ENCODE measurements around the gene GALNTL6. TPM values are rescaled to one million over a fixed set of nuclear protein-coding genes. Genes with fewer than 3 reads are reported as not detected.

Gene GALNTL6
- total and polyA plus RNA-seq, 2 donors (not counting 1 experiment from before 2014, with no cell fraction given), result not detected

DNA sequence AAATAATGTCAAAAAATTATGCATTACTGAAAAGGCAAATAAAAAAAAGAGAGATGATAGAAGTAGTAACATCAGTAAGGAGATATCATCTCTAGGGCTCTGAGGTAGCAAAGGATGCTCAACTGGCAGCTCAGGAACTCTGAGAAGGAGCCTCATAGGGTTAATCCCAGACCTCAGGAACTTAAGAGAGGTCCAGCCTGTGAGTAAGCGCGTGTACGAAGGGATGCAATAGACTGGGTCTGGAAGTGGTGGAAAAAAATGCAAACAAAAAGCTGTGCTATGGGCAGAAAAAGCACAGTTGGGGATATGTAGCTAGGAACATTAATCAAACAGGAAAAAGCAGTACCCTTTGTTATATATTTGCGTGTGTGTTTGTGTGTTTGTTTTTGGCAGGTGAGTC is 282.0 kb downstream of the GALNTL6 start:
- no peak overlapping the region for H3K4me3 ChIP-seq (replicated peaks in 1 of 4; ENCODE audit: control extremely low read depth in 1 of 4, insufficient read depth in 1 of 4, low read depth in 3 of 4, low read length in 4 of 4)
- no peak overlapping the region for H3K27ac ChIP-seq (ENCODE audit: insufficient read depth, low read length)
- H3K9me3 ChIP-seq (ENCODE audit: control insufficient read depth, insufficient read depth, low read depth, low read length), result no peaks in the 10 kb centered on the region
- no peaks in the 10 kb centered on the region for H3K4me1 ChIP-seq (ENCODE audit: control insufficient read depth, extremely low read depth, insufficient read depth, low read length)
- H3K79me2 ChIP-seq (ENCODE audit: control insufficient read depth, insufficient read depth, low read length), result no peaks in the 10 kb centered on the region
- no peak overlapping the region for H2AFZ ChIP-seq (ENCODE audit: low read length)
- H4K20me1 ChIP-seq (ENCODE audit: control insufficient read depth, extremely low read depth, insufficient read depth, low read length), result no peaks in the 10 kb centered on the region
- no peak overlapping the region for H3K4me2 ChIP-seq (ENCODE audit: extremely low read depth, insufficient read depth, low read length)
- DNase-seq (ENCODE audit: low read depth in 2 of 2), result peak in 1 of 2 donors; percentile 3
- TF ChIP-seq, protein P1, sequence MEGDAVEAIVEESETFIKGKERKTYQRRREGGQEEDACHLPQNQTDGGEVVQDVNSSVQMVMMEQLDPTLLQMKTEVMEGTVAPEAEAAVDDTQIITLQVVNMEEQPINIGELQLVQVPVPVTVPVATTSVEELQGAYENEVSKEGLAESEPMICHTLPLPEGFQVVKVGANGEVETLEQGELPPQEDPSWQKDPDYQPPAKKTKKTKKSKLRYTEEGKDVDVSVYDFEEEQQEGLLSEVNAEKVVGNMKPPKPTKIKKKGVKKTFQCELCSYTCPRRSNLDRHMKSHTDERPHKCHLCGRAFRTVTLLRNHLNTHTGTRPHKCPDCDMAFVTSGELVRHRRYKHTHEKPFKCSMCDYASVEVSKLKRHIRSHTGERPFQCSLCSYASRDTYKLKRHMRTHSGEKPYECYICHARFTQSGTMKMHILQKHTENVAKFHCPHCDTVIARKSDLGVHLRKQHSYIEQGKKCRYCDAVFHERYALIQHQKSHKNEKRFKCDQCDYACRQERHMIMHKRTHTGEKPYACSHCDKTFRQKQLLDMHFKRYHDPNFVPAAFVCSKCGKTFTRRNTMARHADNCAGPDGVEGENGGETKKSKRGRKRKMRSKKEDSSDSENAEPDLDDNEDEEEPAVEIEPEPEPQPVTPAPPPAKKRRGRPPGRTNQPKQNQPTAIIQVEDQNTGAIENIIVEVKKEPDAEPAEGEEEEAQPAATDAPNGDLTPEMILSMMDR (conservative IDR thresholded peaks at IDR 0.05 in 1 of 2, IDR thresholded peaks at IDR 0.05 in 1 of 2; ENCODE audit: low read depth in 1 of 2, low read length in 2 of 2), result no peak
- no peak for TF ChIP-seq EZH2 (IDR thresholded peaks at IDR 0.05; ENCODE audit: low read length, missing control alignments)
- H3K36me3 ChIP-seq (ENCODE audit: control insufficient read depth, insufficient read depth, low read length), result no peaks in the 10 kb centered on the region
- H3K9ac ChIP-seq (ENCODE audit: insufficient read depth, low read length), result no peak overlapping the region
- H3K27me3 ChIP-seq (ENCODE audit: control insufficient read depth, insufficient read depth, low read length), result no peaks in the 10 kb centered on the region

DNA sequence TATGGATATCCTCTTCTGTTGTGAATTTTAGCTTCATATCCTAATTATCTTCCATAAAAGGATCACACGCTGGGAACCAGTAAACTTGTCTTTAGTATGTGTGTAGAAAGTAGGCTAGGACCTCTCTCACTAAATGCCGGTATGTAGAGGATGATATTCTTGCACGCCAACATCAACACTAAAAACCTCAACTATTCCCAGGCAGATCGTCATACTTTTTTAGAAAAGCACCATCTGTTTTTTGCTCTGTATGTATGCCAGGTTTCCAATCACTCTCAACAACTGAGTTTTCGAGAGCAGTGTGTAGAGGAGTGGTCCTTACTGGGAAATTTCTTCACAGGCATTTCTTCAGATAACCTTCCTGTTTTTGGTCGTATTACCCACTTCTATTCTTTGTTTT is 283.6 kb downstream of the GALNTL6 start:
- H3K9ac ChIP-seq (ENCODE audit: insufficient read depth, low read length), result no peak overlapping the region
- no peaks in the 10 kb centered on the region for H3K4me1 ChIP-seq (ENCODE audit: control insufficient read depth, extremely low read depth, insufficient read depth, low read length)
- H3K79me2 ChIP-seq (ENCODE audit: control insufficient read depth, insufficient read depth, low read length), result no peaks in the 10 kb centered on the region
- no peak overlapping the region for H2AFZ ChIP-seq (ENCODE audit: low read length)
- no peak overlapping the region for H3K4me2 ChIP-seq (ENCODE audit: extremely low read depth, insufficient read depth, low read length)
- TF ChIP-seq, protein P1 (conservative IDR thresholded peaks at IDR 0.05 in 1 of 2, IDR thresholded peaks at IDR 0.05 in 1 of 2; ENCODE audit: low read depth in 1 of 2, low read length in 2 of 2), result no peak
- TF ChIP-seq EZH2 (IDR thresholded peaks at IDR 0.05; ENCODE audit: low read length, missing control alignments), result no peak
- H3K9me3 ChIP-seq (ENCODE audit: control insufficient read depth, insufficient read depth, low read depth, low read length), result no peaks in the 10 kb centered on the region
- no peak overlapping the region for H3K4me3 ChIP-seq (replicated peaks in 1 of 4; ENCODE audit: control extremely low read depth in 1 of 4, insufficient read depth in 1 of 4, low read depth in 3 of 4, low read length in 4 of 4)
- no peaks in the 10 kb centered on the region for H4K20me1 ChIP-seq (ENCODE audit: control insufficient read depth, extremely low read depth, insufficient read depth, low read length)
- no peaks in the 10 kb centered on the region for H3K27me3 ChIP-seq (ENCODE audit: control insufficient read depth, insufficient read depth, low read length)
- DNase-seq (ENCODE audit: low read depth in 2 of 2), result peak in 1 of 2 donors; percentile 49
- H3K36me3 ChIP-seq (ENCODE audit: control insufficient read depth, insufficient read depth, low read length), result no peaks in the 10 kb centered on the region
- H3K27ac ChIP-seq (ENCODE audit: insufficient read depth, low read length), result no peak overlapping the region

DNA sequence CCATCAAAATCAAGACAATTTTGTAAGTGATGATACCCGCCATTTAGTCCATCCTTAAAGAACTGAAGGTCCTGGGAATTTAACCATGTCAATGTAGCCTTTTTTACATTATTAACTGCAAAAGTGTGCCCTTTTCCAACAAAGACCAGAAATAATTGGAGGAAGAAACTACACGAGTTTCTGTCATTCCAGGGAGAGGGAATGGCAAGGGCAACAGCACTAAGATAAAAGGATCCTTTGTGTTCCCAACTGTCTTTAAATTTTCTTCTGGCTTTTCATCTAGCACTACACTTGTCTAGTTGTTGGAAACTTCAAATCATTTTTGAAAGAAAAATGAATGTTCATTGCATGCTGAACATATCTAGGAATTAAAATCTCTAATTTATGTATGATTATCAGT is 286.2 kb downstream of the GALNTL6 start:
- H3K9ac ChIP-seq (ENCODE audit: insufficient read depth, low read length), result no peak overlapping the region
- no peak overlapping the region for H3K4me2 ChIP-seq (ENCODE audit: extremely low read depth, insufficient read depth, low read length)
- DNase-seq (ENCODE audit: low read depth in 2 of 2), result no peak
- H2AFZ ChIP-seq (ENCODE audit: low read length), result no peak overlapping the region
- no peaks in the 10 kb centered on the region for H3K4me1 ChIP-seq (ENCODE audit: control insufficient read depth, extremely low read depth, insufficient read depth, low read length)
- TF ChIP-seq, protein P1 (conservative IDR thresholded peaks at IDR 0.05 in 1 of 2, IDR thresholded peaks at IDR 0.05 in 1 of 2; ENCODE audit: low read depth in 1 of 2, low read length in 2 of 2), result no peak
- TF ChIP-seq EZH2 (IDR thresholded peaks at IDR 0.05; ENCODE audit: low read length, missing control alignments), result no peak
- no peaks in the 10 kb centered on the region for H4K20me1 ChIP-seq (ENCODE audit: control insufficient read depth, extremely low read depth, insufficient read depth, low read length)
- H3K27ac ChIP-seq (ENCODE audit: insufficient read depth, low read length), result no peak overlapping the region
- no peaks in the 10 kb centered on the region for H3K79me2 ChIP-seq (ENCODE audit: control insufficient read depth, insufficient read depth, low read length)
- no peaks in the 10 kb centered on the region for H3K9me3 ChIP-seq (ENCODE audit: control insufficient read depth, insufficient read depth, low read depth, low read length)
- no peak overlapping the region for H3K4me3 ChIP-seq (replicated peaks in 1 of 4; ENCODE audit: control extremely low read depth in 1 of 4, insufficient read depth in 1 of 4, low read depth in 3 of 4, low read length in 4 of 4)
- no peaks in the 10 kb centered on the region for H3K27me3 ChIP-seq (ENCODE audit: control insufficient read depth, insufficient read depth, low read length)
- H3K36me3 ChIP-seq (ENCODE audit: control insufficient read depth, insufficient read depth, low read length), result no peaks in the 10 kb centered on the region
